22Rv1 (cell line): ENCODE data around the gene TRAF1.
A peak's percentile ranks its signal among the peaks of the same experiment; 100 is the strongest.

Experiments
- H3K27ac ChIP-seq: fragments of 450-650 bp; 2 replicates; pipeline ENCODE4 v1.5.1; 2017
- CTCF ChIP-seq: fragments of 450-650 bp; IDR thresholded peaks from 2 replicates; pipeline ENCODE4 v1.5.1; 2017; ENCODE audit warnings: mild to moderate bottlenecking
- ZFX ChIP-seq: fragments of 450-650 bp; IDR thresholded peaks from 2 replicates; pipeline ENCODE4 v1.6.1; 2017; ENCODE audit warnings: antibody characterized with exemption, borderline replicate concordance

TRAF1 gene

GRCh38 chr9:120868676-120869359 is 57.8 kb downstream of the TRAF1 start:
- peak overlapping the region; percentile 54 for H3K27ac ChIP-seq
- TF ChIP-seq ZFX (no peak), CTCF (peak; percentile 83)

- H3K27ac ChIP-seq: peak overlapping the region; percentile 47
- TF ChIP-seq ZFX: no peak
- no peak for TF ChIP-seq CTCF
Observed at GRCh38 chr9:120868339-120868675, 58.3 kb downstream of the TRAF1 start.

- TF ChIP-seq CTCF (no peak), ZFX (no peak)
- peak overlapping the region; percentile 47 for H3K27ac ChIP-seq
Observed at GRCh38 chr9:120867676-120868338, 58.8 kb downstream of the TRAF1 start.

- H3K27ac ChIP-seq: no peak overlapping the region
Observed at GRCh38 chr9:120866651-120867050, 59.9 kb downstream of the TRAF1 start.

GRCh38 chr9:120865809-120866208 is 60.8 kb downstream of the TRAF1 start:
- TF ChIP-seq ZFX (no peak), CTCF (no peak)
- no peak overlapping the region for H3K27ac ChIP-seq

More at GRCh38 chr9:120866651-120867050, 59.9 kb downstream of the TRAF1 start:
- TF ChIP-seq ZFX (no peak), CTCF (no peak)

- TF ChIP-seq ZFX (no peak), CTCF (no peak)
- no peak overlapping the region for H3K27ac ChIP-seq
Observed at GRCh38 chr9:120865176-120865575, 61.4 kb downstream of the TRAF1 start.

GRCh38 chr9:120864719-120865118 is 61.9 kb downstream of the TRAF1 start:
- no peak for TF ChIP-seq ZFX
- TF ChIP-seq CTCF: no peak

More at GRCh38 chr9:120864719-120865118, 61.9 kb downstream of the TRAF1 start:
- H3K27ac ChIP-seq: no peak overlapping the region
